ENCODE results near the gene TAGLN3.

The TAGLN3 gene

GRCh38 chr3:111978583-111979433, 19.9 kb upstream of the TAGLN3 start, which contains the start of gene ABHD10:
ABHD10 (plus strand) TSS chr3:111979026; CDS start chr3:111979062, 36 bp downstream.
- peak; percentile 97 for DNase-seq

- no peak for DNase-seq
Measured at GRCh38 chr3:111979434-111980038, 19.2 kb upstream of the TAGLN3 start.

- DNase-seq = no peak
Measured at GRCh38 chr3:111980716-111981456, 17.8 kb upstream of the TAGLN3 start.

GRCh38 chr3:111981457-111981763, 17.3 kb upstream of the TAGLN3 start:
- DNase-seq = no peak

- DNase-seq = no peak
Measured at GRCh38 chr3:111984636-111985298, 14.0 kb upstream of the TAGLN3 start.

GRCh38 chr3:111986800-111987199, 11.9 kb upstream of the TAGLN3 start:
- DNase-seq = no peak

- DNase-seq = no peak
Measured at GRCh38 chr3:111989061-111989678, 9.6 kb upstream of the TAGLN3 start.

- DNase-seq = no peak
Measured at GRCh38 chr3:111993038-111993437, 5.7 kb upstream of the TAGLN3 start.

- DNase-seq = no peak
Measured at GRCh38 chr3:111999484-112000324, 982 bp downstream of the TAGLN3 start.

- DNase-seq = no peak
Measured at GRCh38 chr3:112000367-112000771, 1.6 kb downstream of the TAGLN3 start.

GRCh38 chr3:112000966-112001365, 2.2 kb downstream of the TAGLN3 start:
- DNase-seq = no peak

- DNase-seq = no peak
Measured at GRCh38 chr3:112001526-112001925, 2.8 kb downstream of the TAGLN3 start.

- no peak for DNase-seq
Measured at GRCh38 chr3:112002096-112002971, 3.6 kb downstream of the TAGLN3 start.

- no peak for DNase-seq
Measured at GRCh38 chr3:112003321-112004080, 4.8 kb downstream of the TAGLN3 start.

GRCh38 chr3:112004187-112004586, 5.5 kb downstream of the TAGLN3 start:
- no peak for DNase-seq

GRCh38 chr3:112004669-112005068, 5.9 kb downstream of the TAGLN3 start:
- no peak for DNase-seq

- no peak for DNase-seq
Measured at GRCh38 chr3:112005091-112005672, 6.5 kb downstream of the TAGLN3 start.

- no peak for DNase-seq
Measured at GRCh38 chr3:112007633-112008032, 8.9 kb downstream of the TAGLN3 start.

- DNase-seq = no peak
Measured at GRCh38 chr3:112009670-112010069, 10.9 kb downstream of the TAGLN3 start.

GRCh38 chr3:112010636-112011035, 11.9 kb downstream of the TAGLN3 start:
- no peak for DNase-seq
